Ishikawa (cell line): ENCODE data around the gene CLEC7A.

Experiments used
- CEBPB ChIP-seq: IDR thresholded peaks from 2 replicates; pipeline ENCODE4 v1.6.1; 2012
- CREB1 ChIP-seq: IDR thresholded peaks from 2 replicates; pipeline ENCODE4 v1.6.1; 2012; ENCODE audit warnings: low read depth
- EGR1 ChIP-seq: IDR thresholded peaks from 2 replicates; pipeline ENCODE4 v1.6.1; 2012
- EP300 ChIP-seq: IDR thresholded peaks from 2 replicates; pipeline ENCODE4 v1.6.1; 2012; ENCODE audit warnings: borderline replicate concordance
- FOXM1 ChIP-seq: IDR thresholded peaks from 2 replicates; pipeline ENCODE4 v1.6.1; 2012; ENCODE audit warnings: low read depth, borderline replicate concordance
- NFIC ChIP-seq: IDR thresholded peaks from 2 replicates; pipeline ENCODE4 v1.6.1; 2012
- RAD21 ChIP-seq: IDR thresholded peaks from 2 replicates; pipeline ENCODE4 v1.6.1; 2012; ENCODE audit warnings: low read depth
- TAF1 ChIP-seq: IDR thresholded peaks from 2 replicates; pipeline ENCODE4 v1.6.1; 2012; ENCODE audit warnings: low read depth, mild to moderate bottlenecking
- TCF12 ChIP-seq: IDR thresholded peaks from 2 replicates; pipeline ENCODE4 v1.6.1; 2012; ENCODE audit warnings: low read depth
- TEAD4 ChIP-seq: IDR thresholded peaks from 2 replicates; pipeline ENCODE4 v1.6.1; 2012
- YY1 ChIP-seq: IDR thresholded peaks from 2 replicates; pipeline ENCODE4 v1.6.1; 2012; ENCODE audit warnings: low read depth
- ZBTB7A ChIP-seq: IDR thresholded peaks from 2 replicates; pipeline ENCODE4 v1.6.1; 2012; ENCODE audit warnings: low read depth
- TF ChIP-seq, protein P1 (sequence below): IDR thresholded peaks from 2 replicates; pipeline ENCODE4 v1.6.1; 2012; ENCODE audit warnings: low read depth, mild to moderate bottlenecking
- TF ChIP-seq, protein P2 (sequence below): IDR thresholded peaks from 2 replicates; pipeline ENCODE4 v1.6.1; 2012
- TF ChIP-seq, protein P3 (sequence below): IDR thresholded peaks from 2 replicates; pipeline ENCODE4 v1.6.1; 2012

Gene CLEC7A

DNA sequence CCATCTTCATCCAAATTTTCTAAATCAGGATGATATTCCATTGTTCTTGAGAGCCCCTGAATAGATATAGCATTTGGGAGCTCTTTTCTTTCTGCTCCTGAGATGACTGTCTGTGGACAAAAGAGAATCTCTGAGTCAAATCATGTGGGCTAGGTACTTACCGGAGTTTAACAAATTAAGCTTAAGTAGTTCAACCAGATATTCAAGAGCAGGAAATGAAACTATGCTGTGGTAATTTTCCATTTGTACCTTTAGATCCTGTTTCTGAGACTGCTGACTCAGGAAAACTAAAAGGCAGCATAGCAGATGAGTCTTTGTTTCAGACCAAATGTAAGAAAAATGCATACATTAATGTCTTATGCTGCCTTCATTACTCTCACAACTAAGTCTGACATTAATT, at the start of gene CLEC7A:
Gene CLEC7A (minus strand): TSS at position 158 of the 400 bp plus-strand sequence. CDS start 117 bp downstream, at position 41.
- TF ChIP-seq YY1 (no peak), CEBPB (no peak), TAF1 (no peak), TEAD4 (no peak), TCF12 (no peak), NFIC (no peak), EGR1 (no peak), RAD21 (no peak)
- TF ChIP-seq, protein P1, sequence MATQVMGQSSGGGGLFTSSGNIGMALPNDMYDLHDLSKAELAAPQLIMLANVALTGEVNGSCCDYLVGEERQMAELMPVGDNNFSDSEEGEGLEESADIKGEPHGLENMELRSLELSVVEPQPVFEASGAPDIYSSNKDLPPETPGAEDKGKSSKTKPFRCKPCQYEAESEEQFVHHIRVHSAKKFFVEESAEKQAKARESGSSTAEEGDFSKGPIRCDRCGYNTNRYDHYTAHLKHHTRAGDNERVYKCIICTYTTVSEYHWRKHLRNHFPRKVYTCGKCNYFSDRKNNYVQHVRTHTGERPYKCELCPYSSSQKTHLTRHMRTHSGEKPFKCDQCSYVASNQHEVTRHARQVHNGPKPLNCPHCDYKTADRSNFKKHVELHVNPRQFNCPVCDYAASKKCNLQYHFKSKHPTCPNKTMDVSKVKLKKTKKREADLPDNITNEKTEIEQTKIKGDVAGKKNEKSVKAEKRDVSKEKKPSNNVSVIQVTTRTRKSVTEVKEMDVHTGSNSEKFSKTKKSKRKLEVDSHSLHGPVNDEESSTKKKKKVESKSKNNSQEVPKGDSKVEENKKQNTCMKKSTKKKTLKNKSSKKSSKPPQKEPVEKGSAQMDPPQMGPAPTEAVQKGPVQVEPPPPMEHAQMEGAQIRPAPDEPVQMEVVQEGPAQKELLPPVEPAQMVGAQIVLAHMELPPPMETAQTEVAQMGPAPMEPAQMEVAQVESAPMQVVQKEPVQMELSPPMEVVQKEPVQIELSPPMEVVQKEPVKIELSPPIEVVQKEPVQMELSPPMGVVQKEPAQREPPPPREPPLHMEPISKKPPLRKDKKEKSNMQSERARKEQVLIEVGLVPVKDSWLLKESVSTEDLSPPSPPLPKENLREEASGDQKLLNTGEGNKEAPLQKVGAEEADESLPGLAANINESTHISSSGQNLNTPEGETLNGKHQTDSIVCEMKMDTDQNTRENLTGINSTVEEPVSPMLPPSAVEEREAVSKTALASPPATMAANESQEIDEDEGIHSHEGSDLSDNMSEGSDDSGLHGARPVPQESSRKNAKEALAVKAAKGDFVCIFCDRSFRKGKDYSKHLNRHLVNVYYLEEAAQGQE: no peak
- TF ChIP-seq, protein P2, sequence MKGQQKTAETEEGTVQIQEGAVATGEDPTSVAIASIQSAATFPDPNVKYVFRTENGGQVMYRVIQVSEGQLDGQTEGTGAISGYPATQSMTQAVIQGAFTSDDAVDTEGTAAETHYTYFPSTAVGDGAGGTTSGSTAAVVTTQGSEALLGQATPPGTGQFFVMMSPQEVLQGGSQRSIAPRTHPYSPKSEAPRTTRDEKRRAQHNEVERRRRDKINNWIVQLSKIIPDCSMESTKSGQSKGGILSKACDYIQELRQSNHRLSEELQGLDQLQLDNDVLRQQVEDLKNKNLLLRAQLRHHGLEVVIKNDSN: no peak
- TF ChIP-seq, protein P3, sequence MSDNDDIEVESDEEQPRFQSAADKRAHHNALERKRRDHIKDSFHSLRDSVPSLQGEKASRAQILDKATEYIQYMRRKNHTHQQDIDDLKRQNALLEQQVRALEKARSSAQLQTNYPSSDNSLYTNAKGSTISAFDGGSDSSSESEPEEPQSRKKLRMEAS: no peak

DNA sequence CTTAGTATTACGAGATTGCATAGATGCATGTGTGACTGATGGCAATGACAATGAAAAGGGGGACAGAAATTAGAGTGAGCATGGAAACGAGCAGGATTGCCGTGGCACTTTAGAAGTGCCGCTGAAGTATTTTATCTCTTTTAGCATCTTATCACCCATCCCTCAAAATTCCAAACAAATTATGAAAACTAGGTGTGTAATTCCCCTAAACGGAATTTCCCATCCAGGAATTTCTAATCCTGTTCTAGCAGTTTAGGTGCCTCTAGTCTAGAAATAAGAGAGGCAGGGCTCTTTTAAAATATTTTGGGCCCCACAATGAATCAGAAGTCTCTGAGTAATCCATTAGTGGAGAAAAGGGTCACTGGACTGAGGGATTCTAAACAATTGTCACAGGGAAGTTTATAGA, 49.8 kb upstream of the CLEC7A start:
- TF ChIP-seq, protein P3: no peak
- TF ChIP-seq TEAD4: no peak
- no peak for TF ChIP-seq CREB1

DNA sequence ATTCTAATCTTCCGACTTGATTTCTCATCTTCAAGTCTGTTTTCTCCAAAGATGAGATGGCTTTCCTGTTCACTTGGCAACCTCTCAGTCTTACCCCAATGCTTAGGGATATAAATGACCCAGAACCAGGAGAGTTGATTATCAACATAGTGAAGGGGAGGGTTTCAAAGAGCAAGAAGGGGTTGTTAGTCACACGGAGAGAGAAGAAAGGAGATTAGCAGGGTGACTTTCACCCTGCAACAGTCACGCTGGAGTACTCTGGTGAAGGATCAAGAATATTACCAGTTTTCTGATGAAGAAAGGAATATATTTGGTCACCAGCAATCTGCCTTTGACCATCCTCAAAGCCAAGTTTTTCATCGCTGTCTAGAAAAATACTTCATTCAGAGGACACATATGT, 48.8 kb upstream of the CLEC7A start, which contains the start of gene TMEM52B:
Gene TMEM52B (plus strand): TSS at position 212 of the 400 bp plus-strand sequence. CDS start 543 bp downstream, outside the sequence.
- TF ChIP-seq FOXM1 (no peak), TCF12 (no peak), EGR1 (no peak), EP300 (no peak), CREB1 (no peak), CEBPB (no peak), YY1 (no peak), TEAD4 (no peak), RAD21 (no peak), NFIC (no peak)
- TF ChIP-seq, protein P2: no peak

DNA sequence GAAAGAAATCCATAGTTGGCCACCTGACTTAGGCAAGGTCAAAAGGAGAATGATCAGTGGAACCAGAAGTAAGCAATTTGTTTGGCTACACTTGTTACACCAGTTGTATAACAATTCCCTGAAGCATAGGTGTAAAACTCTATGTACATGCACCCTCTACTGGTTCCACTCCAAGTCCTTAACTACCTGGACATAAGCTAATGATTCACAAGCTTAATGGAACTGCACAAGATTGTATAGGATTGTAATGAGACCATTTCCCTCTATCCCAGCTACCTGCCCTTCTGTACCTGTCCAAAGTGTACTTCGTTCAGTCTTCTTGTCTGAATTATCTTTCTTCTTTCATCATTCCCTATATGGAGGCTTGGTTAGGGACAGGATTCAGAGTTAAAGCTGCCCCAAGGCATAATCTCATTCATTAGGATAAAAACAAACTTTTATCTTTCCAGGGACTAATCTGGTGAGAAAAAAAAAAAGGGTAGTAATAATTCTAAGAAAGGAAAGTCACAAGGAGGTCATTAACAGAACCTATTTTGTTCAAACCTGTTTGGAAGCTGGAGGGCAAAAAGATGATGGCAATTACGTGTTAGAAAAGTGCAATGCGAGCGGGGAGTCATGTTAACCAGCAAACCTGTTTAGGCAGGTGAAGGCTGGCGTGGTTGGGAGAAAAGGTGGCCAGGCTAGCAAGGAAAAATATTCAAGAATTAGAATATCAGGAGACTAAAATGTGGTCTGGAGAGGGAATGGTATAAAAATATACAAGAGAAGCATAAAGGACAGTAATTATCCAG, 46.0 kb upstream of the CLEC7A start:
- TF ChIP-seq, protein P1: no peak
- TF ChIP-seq TEAD4: no peak

DNA sequence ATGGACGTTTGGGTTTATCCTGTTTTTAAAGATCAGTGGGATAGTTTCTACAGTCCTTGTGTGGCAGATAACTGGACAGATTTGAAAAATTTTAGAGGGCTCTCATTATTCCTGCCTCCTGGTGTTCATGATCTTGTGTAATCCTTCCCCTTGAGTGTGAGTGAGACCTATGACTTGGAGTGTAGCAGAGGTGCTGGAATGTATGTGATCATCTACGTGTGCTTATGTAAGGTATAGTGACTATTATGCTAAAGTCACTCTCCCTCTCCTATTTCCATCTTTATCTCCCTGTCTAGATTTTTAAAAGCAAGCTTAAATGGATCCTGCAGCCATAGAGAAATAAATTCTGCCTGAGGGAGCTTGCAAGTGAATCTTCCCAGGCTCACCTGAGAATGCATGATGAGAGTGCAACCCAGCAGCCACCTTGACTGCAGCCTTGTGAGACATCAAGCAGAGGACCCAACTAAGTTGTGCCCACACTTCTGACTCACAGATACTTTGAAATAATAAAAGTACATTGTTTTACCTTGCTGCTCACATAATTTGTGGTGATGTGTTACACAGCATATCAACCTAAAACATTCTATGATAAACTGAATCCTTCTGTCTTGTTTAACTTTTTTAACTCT, 45.1 kb upstream of the CLEC7A start:
- TF ChIP-seq NFIC: no peak
- TF ChIP-seq, protein P1: no peak
- TF ChIP-seq TAF1: no peak
- no peak for TF ChIP-seq YY1
- no peak for TF ChIP-seq CEBPB
- no peak for TF ChIP-seq TEAD4
- no peak for TF ChIP-seq RAD21
- no peak for TF ChIP-seq CREB1
- TF ChIP-seq, protein P2: no peak
- TF ChIP-seq TCF12: no peak
- TF ChIP-seq, protein P3: no peak
- no peak for TF ChIP-seq EP300
- TF ChIP-seq FOXM1: no peak
- no peak for TF ChIP-seq EGR1
- no peak for TF ChIP-seq ZBTB7A
